ENCODE data around the gene MBNL2. TPM values are rescaled to one million over a fixed set of nuclear protein-coding genes. Genes with fewer than 3 reads are reported as not detected.

Gene MBNL2
- total and polyA plus RNA-seq, 8 donors, result 8.9 to 66.5 (median 37.7) TPM

DNA sequence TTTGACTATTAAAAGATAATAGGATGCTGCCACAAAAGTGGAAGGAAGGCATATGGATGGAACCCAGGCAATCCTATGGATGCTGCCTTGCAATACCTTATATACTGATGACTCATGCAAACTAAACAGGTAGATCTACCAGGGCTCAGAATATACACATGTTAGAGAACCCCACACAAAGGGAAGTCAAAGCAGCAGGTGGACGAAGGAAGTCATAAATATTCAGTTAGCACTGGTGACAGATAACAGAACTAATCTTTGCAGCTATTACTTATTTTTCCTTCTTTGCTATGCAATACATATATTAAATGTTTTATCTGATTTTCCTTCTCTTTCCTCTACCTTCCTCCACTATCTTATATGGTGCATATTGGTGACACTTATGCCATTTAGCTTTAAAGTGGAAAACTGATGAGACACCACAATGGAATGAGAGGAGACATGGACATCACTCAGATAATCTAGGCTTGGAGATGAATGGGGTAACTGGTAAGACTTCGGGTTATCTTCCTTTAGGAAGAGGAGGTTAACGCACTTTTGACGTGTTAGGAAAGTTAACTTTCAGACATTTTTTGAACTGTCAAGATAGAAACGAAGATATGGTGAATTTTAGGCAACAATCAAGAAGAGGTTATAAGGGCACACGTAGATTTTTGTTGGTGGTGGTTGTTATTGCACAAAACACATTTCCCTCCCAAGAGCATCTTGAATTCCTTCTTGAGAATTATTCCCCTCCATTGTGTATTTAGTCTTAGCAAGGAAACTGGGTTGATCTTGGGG, 39.8 kb upstream of the MBNL2 start:
- no peak overlapping the region for H3K4me3 ChIP-seq
- no peaks in the 10 kb centered on the region for H3K9me3 ChIP-seq
- no peak for ATAC-seq
- H3K4me1 ChIP-seq, result no peaks in the 10 kb centered on the region
- WGBS, 2 donors, result 66 to 75% methylated on average over 6 of the region's 6 CpGs
- no peak overlapping the region for H3K27ac ChIP-seq
- no peak for DNase-seq
- H3K36me3 ChIP-seq, result no peaks in the 10 kb centered on the region
- no peak for TF ChIP-seq CTCF (IDR thresholded peaks at IDR 0.05)
- intact Hi-C loops (cut with DNase I), result no loop called here
- no peak for FAIRE-seq
- H3K27me3 ChIP-seq, result no peaks in the 10 kb centered on the region

GRCh38 chr13:97185291-97185690, 36.8 kb upstream of the MBNL2 start:
- WGBS, 2 donors, result 76 to 80% methylated on average over 3 of the region's 3 CpGs
- Histone ChIP-seq H3K9me3 (no peaks in the 10 kb centered on the region), H3K36me3 (no peaks in the 10 kb centered on the region), H3K27me3 (no peaks in the 10 kb centered on the region), H3K4me1 (no peaks in the 10 kb centered on the region), H3K27ac (no peak overlapping the region), H3K4me3 (no peak overlapping the region)
- DNase-seq (no peak), FAIRE-seq (no peak), ATAC-seq (no peak)
- TF ChIP-seq CTCF (IDR thresholded peaks at IDR 0.05), result no peak
- intact Hi-C loops (cut with DNase I), result no loop called here

GRCh38 chr13:97185751-97186150, 36.4 kb upstream of the MBNL2 start:
- 76 to 85% methylated on average over 3 of the region's 3 CpGs for WGBS, 2 donors
- H3K9me3 ChIP-seq, result no peaks in the 10 kb centered on the region
- H3K4me1 ChIP-seq, result no peaks in the 10 kb centered on the region
- H3K27ac ChIP-seq, result no peak overlapping the region
- intact Hi-C loops (cut with DNase I), result no loop called here
- no peaks in the 10 kb centered on the region for H3K36me3 ChIP-seq
- no peak for TF ChIP-seq CTCF (IDR thresholded peaks at IDR 0.05)
- no peaks in the 10 kb centered on the region for H3K27me3 ChIP-seq
- FAIRE-seq (no peak), DNase-seq (no peak), ATAC-seq (no peak)
- no peak overlapping the region for H3K4me3 ChIP-seq

- intact Hi-C loops (cut with DNase I), result no loop called here
- 75% methylated on average over 8 of the region's 8 CpGs for WGBS, 2 donors
- FAIRE-seq, result no peak
Measured at GRCh38 chr13:97188207-97188606, 33.9 kb upstream of the MBNL2 start.

More at GRCh38 chr13:97188207-97188606, 33.9 kb upstream of the MBNL2 start:
- DNase-seq (no peak), ATAC-seq (no peak)
- TF ChIP-seq CTCF (IDR thresholded peaks at IDR 0.05), result no peak
- H3K4me3 ChIP-seq, result no peak overlapping the region
- no peaks in the 10 kb centered on the region for H3K27me3 ChIP-seq
- H3K9me3 ChIP-seq, result no peaks in the 10 kb centered on the region
- H3K4me1 ChIP-seq, result no peaks in the 10 kb centered on the region
- no peaks in the 10 kb centered on the region for H3K36me3 ChIP-seq
- no peak overlapping the region for H3K27ac ChIP-seq
